ENCODE results near the gene JARID2.

GRCh38 chr6:15254070-15254975 lies 8.5 kb downstream of the JARID2 start:
- no peak for TF ChIP-seq CTCF (IDR thresholded peaks at IDR 0.05)
- no peak for TF ChIP-seq ESRRA (CRISPR knock-in tag; IDR thresholded peaks at IDR 0.05; ENCODE audit: borderline replicate concordance)
- no peak for TF ChIP-seq AFF4 (CRISPR knock-in tag; IDR thresholded peaks at IDR 0.05; ENCODE audit: borderline replicate concordance)
- TF ChIP-seq ZNF423 (CRISPR knock-in tag; IDR thresholded peaks at IDR 0.05) = no peak
- TF ChIP-seq SP1 (CRISPR knock-in tag; conservative IDR thresholded peaks at IDR 0.05) = no peak
- TF ChIP-seq NFYB (CRISPR knock-in tag; conservative IDR thresholded peaks at IDR 0.05; ENCODE audit: low read depth) = no peak

Measured in WTC11 (cell line).